Non-pigmented ciliary epithelial cell (primary cell): ENCODE measurements around the gene GSK3B.
A peak's percentile ranks its signal among the peaks of the same experiment; 100 is the strongest.

ENCODE experiments used
- DNase-seq: peaks from one replicate; pipeline ENCODE4 v3.0.0-alpha.2; 2010; ENCODE audit warnings: low read depth

The GSK3B gene

DNA sequence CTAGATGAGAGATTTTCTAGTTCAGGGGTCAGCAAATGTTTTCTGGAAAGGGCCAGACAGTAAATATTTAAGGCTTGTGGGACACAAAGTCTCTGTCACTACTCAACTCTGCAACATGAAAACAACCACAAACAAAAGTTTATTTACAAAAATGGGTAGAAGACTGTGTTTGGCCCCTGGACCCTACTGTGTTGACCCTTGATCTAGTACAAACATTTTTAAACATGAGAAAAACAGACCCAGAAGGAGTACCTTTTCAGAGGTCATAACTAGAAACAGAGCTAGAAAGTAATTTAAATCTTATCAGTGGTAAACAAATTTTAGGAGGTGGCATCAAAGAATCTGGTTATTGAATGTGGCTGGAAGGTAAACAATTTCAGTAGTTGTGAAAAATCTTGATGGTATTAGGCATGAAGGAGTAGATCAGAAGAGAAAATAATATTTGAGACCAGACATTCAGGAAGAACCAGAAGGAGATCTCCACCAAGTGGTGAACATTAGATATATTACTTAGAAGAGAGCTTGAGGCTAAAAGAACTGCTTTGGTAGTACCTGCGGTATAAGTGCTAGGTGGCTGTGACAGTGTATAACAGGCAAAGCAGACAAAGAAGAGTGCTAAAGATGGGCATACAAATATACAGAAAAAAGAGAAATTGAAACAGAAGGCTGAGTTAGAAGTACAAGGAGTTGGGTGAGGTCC lies 210.6 kb downstream of the GSK3B start:
- no peak for DNase-seq

DNA sequence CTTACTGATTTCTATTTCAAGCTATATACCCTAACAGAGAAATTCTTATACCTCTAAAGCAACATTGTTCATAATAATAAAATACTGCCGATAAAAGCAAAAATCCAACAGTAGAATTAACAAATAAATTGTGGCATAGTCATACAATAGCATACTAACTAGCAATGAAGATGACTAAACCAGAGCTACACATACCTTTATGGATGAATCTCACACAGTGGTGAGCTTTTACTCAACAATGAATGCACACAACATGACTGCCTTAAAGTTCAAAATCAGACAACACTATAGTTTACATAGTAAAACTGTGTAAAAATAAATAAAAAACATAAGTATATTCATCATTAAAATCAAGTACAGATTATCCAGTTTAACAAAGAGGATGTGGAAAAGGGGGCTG lies 213.3 kb downstream of the GSK3B start:
- DNase-seq: no peak

DNA sequence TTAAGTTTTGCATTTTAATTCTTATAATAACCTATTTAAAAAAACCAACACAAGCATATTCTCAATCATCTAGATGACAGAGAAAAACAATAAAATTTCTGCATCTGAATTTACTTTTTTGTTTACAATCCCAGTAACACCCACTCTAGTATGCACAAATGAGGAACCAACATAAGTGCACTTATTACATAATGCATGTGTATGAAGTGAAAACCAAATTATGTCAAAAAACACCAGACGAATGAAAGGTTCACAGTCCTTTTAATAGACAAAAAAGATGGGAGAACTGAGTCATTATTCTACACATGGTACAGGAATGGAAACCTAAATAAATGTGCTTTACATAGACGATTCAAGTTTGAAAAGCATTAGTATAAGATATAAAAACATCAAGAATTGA lies 220.6 kb downstream of the GSK3B start:
- DNase-seq: no peak

DNA sequence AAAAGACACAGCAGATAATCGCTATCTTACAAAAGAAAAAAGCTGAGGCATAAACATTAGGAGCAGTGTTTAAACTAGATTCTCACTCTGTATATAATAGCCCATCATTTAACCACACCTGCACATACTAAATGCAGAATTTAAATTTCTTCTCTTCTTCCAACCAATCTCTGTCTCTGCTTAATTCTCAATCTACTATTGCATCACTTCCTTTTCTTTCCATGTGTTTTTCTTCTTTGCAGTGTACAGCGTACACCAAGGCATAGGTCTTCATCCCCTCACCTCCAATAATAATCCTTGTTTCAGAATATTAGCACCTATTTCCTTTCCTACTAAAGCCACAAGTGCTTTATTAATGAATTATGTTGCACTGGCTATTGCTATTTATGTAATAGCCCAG lies 221.5 kb downstream of the GSK3B start:
- no peak for DNase-seq

DNA sequence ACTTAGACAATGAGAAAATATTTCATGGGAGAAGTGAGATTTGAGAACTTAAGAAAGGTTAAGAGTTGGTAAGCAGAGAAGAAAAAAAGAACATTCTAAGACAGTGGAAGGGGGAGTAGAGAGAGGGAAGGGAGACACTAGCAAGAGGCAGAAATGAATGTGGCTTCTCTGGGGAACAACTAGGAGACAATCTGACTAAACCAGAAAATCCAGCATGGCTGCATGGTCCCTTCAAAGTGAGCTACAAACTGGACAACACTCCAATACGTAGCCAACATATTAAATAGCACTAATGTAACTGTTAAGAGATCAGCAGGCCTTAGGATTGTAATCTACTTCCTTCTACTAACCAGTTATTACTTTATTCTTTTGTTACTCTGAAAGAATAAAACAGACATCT lies 222.7 kb downstream of the GSK3B start:
- DNase-seq: no peak

DNA sequence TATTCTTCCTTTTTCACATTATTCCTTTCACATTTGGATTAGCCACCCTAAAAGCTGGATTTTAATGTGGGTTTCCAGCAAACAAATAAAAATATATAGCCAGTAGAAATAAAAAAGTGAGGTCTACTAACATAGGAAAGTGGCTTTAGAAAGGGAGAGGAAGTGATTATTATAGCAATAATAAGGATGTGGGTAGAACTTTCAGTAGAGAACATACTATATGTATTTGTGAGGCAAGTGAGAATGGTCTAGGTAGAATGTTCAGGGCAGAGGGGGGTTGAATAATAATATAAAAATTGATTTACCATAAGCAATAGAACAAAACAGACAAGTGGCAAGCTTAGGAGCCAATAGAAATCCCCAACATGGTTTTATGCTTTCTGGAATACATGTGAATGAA lies 223.7 kb downstream of the GSK3B start:
- no peak for DNase-seq

DNA sequence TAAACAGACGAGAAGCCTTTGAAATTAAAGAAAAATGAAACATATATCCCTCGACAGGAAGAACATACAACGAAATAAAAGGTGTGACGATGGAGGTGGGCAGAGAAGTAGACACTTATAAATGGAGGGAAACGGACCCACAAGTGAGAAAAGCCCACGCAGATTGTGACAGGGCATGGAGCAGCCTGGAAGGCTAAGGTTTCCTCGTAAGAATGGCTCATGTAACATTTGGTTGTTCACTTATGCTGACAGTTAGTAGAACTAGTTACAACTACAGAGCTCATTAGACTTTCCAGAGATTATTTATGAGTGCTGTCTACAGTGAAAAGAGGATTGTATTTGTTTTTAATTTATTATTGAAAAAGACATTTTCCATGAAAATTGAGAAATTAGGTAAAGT lies 229.8 kb downstream of the GSK3B start:
- no peak for DNase-seq

DNA sequence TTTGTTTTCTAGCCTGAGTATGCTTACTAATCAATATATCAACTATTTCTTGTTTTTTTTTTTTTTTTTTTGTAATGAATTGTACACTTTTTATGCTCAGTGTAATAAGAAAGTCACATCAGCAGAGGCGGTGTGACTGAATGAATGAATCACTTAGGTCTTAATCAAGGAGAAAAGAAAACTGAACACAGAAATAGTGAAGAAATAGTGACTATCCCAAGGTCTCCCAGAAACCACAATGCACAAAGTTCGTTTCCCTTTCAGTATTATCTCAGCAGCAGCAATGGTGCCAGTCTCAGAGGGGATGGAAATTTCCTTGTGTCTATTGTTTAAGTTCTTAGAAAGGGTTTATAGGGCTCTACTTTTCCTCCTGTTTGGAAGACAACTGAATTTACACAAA lies 231.6 kb downstream of the GSK3B start:
- DNase-seq: no peak

DNA sequence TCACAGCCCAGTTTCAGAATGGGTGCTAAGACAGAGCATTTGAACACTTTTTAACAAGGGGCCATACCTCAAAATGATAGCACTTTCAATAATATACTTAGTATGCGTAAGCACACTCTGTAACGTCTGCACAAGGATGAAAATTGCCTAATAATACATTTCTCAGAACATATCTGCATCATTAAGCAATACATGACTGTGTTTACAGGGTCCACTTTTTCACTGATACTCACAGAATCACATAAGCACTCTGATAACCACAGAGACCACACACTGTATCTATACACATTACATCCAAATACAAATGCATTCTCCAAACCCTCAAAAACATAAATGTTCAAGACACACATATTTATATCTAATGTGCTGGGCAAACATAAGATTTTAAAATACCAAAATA lies 232.6 kb downstream of the GSK3B start:
- no peak for DNase-seq

DNA sequence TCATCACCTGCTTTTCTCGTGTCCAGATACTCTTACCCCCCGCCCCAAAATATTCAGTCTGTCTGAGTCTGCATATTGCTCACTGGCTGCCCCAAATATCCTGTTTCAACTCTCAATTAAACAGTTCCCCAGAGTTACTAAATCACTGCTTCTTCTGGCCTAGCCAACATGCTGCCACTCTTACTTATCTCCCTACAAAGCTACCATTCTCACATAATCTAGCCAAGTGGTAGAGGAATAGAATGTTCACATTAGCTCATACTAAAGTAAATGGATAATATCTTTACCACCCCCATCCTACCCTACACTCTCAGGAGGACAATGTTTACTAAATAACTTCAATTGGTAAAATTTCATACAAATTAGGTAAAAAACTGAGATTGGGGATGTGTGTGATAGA lies 234.5 kb downstream of the GSK3B start:
- no peak for DNase-seq

DNA sequence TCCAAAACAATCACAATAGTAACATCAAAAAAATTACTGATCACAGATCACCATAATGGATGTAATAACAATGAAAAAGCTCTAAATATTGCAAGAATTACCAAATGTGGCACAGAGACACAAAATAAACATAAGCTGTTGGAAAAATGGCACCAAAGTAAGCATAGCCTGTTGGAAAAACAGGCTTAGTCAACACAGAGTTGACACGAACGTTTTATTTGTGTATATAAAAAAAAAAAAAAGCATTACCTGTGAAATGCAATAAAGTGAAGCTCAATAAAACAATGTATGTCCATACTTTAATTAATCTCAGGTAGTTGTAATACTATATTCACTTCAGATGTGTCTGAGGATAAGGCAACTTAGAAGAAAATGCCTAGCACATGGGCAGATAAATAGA lies 235.3 kb downstream of the GSK3B start:
- DNase-seq: no peak

DNA sequence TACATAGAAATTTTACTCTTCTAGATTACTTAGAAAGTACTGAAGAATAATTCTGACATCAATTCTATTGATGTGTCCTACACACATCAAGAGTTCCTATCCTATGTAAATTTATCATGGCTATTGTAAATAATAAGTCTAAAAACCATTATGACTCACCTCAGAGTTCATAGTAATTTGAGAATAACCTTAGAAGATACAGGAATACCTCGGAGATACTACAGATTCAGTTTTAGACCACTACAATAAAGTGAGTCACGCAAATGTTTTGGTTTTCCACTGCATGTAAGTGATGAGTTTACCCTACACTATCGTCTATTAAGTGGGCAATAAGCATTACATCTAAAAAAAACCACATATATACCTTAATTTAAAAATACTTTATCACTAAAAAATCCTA lies 237.6 kb downstream of the GSK3B start:
- DNase-seq: no peak

DNA sequence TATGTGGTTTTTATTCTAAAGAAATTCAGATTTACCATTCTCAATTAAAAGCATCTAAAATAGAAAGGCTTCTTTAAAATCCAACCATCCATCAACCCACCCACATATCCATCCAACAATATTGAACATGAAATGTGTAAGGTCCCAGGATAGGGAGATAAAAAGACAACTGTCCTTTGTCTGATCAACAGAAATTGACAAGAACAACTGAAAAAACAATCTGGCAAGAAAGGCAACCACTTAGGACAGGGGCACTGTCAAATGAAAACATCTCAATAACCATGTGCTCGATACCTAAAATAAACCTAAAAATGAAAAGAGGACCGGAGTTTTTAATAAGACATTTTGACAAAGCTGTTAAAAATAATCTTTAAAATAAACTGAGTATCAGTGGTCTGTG lies 245.1 kb downstream of the GSK3B start:
- DNase-seq: no peak

DNA sequence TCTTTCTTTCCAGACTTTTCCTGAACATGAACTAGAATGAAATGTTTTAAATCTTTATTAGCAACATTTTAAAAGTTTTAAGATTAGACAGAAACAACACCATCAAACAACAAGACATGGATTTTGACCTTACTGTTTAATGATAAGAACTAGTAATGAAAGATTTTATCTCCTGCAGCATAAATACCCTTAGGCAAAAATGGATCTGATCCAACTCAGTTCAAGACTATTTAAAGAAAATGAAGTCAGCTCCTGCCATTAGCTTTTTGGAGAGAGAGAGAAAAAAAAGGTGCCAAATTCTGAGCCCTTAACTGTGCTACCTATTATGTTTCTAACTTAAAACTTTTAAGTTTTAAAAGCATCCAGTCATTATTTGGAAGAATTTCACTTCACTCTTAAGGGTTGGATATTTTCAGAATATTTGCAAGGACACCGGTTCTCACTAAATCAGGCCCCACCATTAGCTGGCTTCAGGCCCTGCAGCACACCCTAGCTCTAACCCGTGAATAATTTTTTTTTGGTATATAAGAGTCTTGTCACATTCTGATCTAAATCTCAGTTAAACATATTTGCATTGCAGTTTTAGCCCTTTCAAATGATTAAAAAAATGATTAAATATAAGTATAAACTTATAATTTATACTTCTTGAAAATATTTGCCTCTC lies 252.3 kb downstream of the GSK3B start:
- DNase-seq: no peak

DNA sequence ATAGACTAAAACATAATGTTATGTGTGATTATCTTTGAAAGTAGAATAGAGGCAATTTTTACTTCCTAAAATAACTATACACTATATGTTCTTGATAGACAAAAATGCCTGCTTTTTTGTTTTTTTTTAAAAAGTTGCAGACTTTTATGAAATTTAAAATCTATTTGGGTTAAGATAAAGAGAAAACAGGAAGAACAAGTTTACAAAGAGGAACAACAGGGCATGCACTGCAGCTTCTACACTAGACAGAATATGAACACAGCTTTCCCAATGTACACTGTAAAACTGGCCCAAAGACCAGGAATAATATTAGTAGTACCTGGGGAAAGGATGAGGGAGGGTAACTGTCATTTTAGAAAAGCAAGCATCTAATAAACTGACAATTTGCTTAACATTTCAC lies 258.7 kb downstream of the GSK3B start:
- DNase-seq: no peak

DNA sequence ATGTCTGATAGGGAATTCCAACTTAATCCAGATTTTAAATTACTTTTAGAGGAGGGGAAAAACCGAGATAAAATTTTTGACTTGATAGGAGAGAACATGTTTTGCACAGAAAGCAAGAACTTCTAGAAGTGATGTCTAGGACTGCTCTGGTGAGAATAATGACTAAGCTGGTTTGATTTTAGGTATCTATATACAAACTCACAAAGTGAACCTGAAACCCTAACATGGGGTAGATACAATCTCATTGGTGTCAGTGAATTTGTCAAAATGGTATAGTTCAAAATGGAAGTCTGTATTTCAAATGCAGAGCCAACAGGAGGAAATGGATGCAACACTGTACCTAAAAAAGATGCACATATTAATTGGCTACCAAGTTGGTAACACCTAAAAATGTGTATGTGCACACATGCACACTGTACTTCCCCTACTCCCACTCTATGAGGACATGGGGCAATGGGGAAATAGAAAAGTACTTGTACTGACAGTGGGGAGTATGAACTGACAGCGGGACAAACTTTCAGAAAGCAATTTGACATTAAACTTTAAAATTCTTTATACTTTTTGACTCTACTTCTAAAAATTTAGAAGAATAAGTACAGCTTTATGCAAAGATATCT lies 259.4 kb downstream of the GSK3B start:
- no peak for DNase-seq

DNA sequence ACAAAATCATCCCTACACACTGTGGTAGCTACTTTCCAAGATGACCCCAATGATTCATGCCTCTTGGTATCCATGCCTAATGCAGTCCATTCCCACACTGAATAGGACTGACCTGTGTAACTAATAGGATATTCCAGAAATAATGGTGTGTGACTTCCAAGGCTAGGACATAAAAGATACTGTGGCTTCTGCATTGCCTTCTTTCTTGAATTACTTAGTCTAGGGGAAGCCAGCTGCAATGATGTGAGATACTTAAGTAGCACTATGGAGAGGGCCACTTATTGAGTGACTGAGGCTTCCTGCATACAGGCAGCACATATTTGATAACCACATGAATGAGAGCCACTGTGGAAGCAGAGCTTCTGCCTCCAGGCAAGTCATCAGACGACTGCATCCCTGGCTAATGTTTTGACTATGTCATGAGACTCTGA lies 262.3 kb downstream of the GSK3B start:
- DNase-seq: peak; percentile 55

DNA sequence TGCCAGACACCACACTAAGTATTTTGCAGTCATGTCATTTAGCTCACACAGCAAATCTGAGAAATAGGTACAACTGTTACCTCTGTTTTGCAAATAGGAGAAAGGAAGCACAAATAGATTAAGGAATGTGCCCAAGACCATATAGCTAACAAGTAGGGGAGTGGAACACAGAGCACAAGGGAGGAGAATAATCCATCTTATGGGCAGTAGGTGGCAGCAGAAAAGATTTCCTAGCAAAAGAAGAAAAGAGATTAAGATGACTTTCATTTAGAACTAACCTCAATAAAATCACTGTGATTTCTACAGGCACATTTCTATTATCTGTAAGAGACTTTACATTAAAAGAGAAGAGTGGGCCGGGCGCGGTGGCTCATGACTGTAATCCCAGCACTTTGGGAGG lies 263.2 kb downstream of the GSK3B start:
- DNase-seq: no peak

DNA sequence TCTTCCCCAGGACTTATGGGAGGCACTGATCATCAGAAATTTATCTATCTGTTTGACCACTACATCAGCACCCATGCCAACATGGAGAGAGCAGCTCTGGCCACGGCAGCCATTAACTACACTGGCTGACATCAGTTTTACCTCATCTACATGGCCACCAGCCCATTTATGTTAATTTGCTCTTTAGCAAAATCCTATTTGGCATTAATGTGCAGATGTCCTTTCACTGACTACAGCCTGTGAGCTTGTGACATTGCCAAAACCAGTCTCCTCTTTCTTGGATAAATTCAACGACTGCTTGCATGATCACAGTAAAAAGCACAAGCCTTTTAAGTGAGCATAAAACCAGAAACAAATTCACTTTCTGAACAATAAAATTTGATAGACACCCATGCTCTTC lies 264.8 kb downstream of the GSK3B start:
- DNase-seq: no peak

DNA sequence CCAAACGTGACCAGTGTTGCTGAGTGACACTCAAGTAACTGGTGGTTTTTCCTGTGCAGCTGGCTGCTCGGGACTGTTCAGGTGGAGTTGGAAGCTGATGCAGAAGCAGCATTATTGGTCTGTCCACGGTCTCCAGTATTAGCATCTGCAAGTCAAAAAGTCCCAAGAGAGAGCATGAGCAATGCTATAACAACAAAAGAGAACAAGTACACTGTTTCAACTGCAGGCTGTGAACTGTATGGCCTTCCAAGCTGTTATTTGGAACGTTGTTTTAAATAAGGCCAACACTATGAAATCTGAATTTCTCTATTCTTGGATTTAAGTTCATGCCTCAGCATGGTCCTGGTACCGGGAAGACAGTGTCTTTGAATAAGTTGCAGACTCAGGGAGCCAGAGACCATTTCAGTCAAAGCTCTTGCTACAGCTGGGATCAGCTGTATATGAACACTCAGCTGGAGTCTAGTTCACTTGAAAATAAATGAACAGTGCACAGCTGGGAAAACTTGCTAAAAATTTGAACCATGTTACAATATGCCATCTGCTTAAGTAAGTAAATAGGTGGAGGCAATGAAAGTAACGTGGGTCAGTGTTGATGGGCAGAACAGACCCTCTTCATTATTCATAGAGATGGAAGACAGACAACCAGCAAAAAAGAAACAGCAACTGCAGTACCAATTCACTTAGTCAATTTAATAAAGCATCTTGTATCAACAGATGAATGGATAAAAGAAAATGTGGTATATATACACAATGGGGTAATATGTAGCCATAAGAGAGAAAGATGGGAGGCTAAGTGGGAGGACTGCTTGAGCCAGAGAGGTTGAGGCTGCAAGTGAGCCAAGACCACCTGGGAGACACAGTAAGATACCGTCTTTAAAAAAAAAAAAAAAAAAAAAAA lies 267.3 kb downstream of the GSK3B start:
- DNase-seq: no peak

DNA sequence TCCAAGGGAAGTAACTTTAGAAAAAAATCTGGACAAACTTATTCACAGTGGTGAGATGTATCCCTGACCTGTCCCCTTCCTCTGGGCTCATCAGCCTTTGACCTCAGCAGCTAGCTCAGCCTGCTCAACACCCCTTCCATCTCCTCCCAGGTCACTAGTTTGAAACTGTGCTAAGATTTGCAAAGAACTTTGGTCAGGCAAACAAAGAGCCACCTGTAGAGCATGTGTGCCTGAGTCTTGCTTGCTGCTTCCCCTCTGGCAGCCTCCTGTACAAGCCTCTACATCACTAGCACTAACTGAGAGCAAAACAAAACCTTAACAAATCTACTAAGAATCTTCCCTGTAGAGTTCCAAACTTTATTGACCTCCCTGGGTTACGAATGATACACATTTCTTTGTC lies 268.4 kb downstream of the GSK3B start:
- DNase-seq: no peak

DNA sequence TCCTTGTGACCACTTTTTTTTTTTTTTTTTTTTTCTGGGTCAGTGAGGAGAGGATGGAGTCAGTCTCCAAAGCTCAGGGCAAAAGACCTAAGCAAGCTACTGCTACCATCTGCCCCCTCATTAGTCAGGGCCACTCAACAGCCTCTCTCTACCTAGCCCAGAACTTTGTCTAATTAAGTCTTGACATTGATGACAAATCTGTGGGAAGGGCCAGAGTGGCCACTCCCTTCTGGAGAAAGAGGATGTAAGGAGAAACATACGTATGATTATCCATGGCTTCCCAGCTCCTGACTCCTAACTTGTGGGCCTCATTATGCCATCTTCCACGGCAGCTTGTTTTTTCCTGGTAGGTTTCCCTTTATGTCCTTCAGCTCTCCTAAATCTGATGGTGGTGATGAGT lies 274.4 kb downstream of the GSK3B start:
- no peak for DNase-seq

DNA sequence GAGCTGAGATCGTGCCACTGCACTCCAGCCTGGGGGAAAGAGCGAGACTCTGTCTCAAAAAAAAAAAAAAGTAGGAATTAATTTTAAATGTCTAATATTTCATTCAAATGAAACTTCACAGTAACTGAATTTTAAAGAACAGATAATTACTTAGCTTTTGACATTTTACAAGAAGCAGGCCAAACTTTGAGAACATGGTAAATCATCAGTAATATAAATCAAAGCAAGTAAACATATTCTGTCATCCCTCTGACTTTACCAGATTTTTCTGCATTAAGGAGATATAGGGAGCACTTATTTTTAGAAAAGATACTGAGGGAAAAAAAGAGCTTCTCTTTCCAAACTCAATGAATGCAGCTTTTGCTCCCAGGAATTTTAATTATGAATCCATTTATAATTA lies 275.3 kb downstream of the GSK3B start:
- no peak for DNase-seq
